ENCODE results near the gene FBXO38. TPM values are rescaled to one million over a fixed set of nuclear protein-coding genes. Genes with fewer than 3 reads are reported as not detected.
"Not testable (repeated sequence)": the region's sequence is repeated elsewhere in the genome, so short reads cannot be mapped to it uniquely, and the experiment has no call there.

FBXO38 gene
- total RNA-seq, 1 donor from 2014 or later, result 48.8 TPM

- DNase-seq, result no peak
Measured at GRCh38 chr5:148427370-148428042, 43.7 kb downstream of the FBXO38 start.

GRCh38 chr5:148428848-148429247 is 45.1 kb downstream of the FBXO38 start:
- no peak for DNase-seq

- no peak for DNase-seq
Measured at GRCh38 chr5:148433826-148434225, 50.1 kb downstream of the FBXO38 start.

- DNase-seq, result no peak
Measured at GRCh38 chr5:148436029-148436428, 52.3 kb downstream of the FBXO38 start.

- no peak for DNase-seq
Measured at GRCh38 chr5:148437249-148437648, 53.5 kb downstream of the FBXO38 start.

GRCh38 chr5:148438933-148439332 is 55.2 kb downstream of the FBXO38 start:
- DNase-seq, result no peak

- no peak for DNase-seq
Measured at GRCh38 chr5:148443241-148443640, 59.5 kb downstream of the FBXO38 start.

GRCh38 chr5:148443998-148444397 is 60.2 kb downstream of the FBXO38 start:
- DNase-seq, result peak; percentile 68

- DNase-seq, result no peak
Measured at GRCh38 chr5:148445578-148445977, 61.8 kb downstream of the FBXO38 start.

- no peak for DNase-seq
Measured at GRCh38 chr5:148446611-148447010, 62.9 kb downstream of the FBXO38 start.

GRCh38 chr5:148452499-148453193 is 68.9 kb downstream of the FBXO38 start:
- DNase-seq, result no peak

- DNase-seq, result no peak
Measured at GRCh38 chr5:148454576-148454975, 70.8 kb downstream of the FBXO38 start.

- DNase-seq, result no peak
Measured at GRCh38 chr5:148455185-148455584, 71.4 kb downstream of the FBXO38 start.

- no peak for DNase-seq
Measured at GRCh38 chr5:148457183-148457620, 73.4 kb downstream of the FBXO38 start.

- no peak for DNase-seq
Measured at GRCh38 chr5:148458036-148458888, 74.5 kb downstream of the FBXO38 start.

GRCh38 chr5:148459669-148460068 is 75.9 kb downstream of the FBXO38 start:
- no peak for DNase-seq

- no peak for DNase-seq
Measured at GRCh38 chr5:148465381-148466235, 81.8 kb downstream of the FBXO38 start.

- no peak for DNase-seq
Measured at GRCh38 chr5:148466236-148466580, 82.5 kb downstream of the FBXO38 start.

- DNase-seq, result no peak
Measured at GRCh38 chr5:148467958-148468357, 84.2 kb downstream of the FBXO38 start.

GRCh38 chr5:148468746-148469145 is 85.0 kb downstream of the FBXO38 start:
- not testable (repeated sequence) for DNase-seq

- no peak for DNase-seq
Measured at GRCh38 chr5:148469501-148469935, 85.8 kb downstream of the FBXO38 start.

GRCh38 chr5:148471379-148471778 is 87.6 kb downstream of the FBXO38 start:
- DNase-seq, result no peak

Measured in skin of body (tissue), 2 donors.